Panc1 (cell line): ENCODE results near the gene UBE2D4.

Experiments
- SIN3A ChIP-seq: IDR thresholded peaks from 2 replicates; pipeline ENCODE4 v1.6.1; 2012; ENCODE audit warnings: low read depth, mild to moderate bottlenecking, low read length, moderate library complexity, borderline replicate concordance; ENCODE audit not compliant: insufficient read depth
- TF ChIP-seq, protein P1 (sequence below): fragments of 450-650 bp; IDR thresholded peaks from 2 replicates; pipeline ENCODE4 v1.5.1; 2017; ENCODE audit warnings: mild to moderate bottlenecking

DNA sequence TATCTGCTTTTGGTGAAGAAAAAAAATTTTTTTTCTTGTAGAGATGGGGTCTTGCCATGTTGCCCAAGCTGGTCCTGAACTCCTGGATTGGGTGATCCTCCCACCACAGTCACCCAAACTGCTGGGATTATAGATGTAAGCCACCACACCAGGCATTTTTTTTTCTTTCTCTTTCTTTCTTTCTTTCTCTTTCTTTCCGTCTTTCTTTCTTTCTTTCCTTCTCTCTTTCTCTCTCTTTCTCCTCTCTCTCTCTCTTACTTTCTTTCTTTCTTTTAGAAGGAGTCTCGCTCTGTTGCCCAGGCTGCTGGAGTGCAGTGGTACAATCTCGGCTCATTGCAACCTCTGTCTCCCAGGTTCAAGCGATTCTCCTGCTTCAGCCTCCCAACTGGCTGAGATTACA lies 3.5 kb upstream of the UBE2D4 start:
- TF ChIP-seq, protein P1, sequence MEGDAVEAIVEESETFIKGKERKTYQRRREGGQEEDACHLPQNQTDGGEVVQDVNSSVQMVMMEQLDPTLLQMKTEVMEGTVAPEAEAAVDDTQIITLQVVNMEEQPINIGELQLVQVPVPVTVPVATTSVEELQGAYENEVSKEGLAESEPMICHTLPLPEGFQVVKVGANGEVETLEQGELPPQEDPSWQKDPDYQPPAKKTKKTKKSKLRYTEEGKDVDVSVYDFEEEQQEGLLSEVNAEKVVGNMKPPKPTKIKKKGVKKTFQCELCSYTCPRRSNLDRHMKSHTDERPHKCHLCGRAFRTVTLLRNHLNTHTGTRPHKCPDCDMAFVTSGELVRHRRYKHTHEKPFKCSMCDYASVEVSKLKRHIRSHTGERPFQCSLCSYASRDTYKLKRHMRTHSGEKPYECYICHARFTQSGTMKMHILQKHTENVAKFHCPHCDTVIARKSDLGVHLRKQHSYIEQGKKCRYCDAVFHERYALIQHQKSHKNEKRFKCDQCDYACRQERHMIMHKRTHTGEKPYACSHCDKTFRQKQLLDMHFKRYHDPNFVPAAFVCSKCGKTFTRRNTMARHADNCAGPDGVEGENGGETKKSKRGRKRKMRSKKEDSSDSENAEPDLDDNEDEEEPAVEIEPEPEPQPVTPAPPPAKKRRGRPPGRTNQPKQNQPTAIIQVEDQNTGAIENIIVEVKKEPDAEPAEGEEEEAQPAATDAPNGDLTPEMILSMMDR: no peak
- no peak for TF ChIP-seq SIN3A
